Breast epithelium (tissue), 4 donors: ENCODE measurements around the gene OXSM. TPM values are rescaled to one million over a fixed set of nuclear protein-coding genes. Genes with fewer than 3 reads are reported as not detected.

Experiments used
- DNase-seq, 2 donors: peaks; one replicate each; pipeline ENCODE4 v3.0.0-alpha.2; 2019; ENCODE audit warnings: low spot score in 2 of 2
- H3K27ac ChIP-seq, 2 donors: fragments of 200-600 bp; sonication (generic) in 1 of 2; one replicate each; pipeline ENCODE4 v1.5.1; 2016 to 2019; ENCODE audit warnings: mild to moderate bottlenecking in 1 of 2
- H3K27me3 ChIP-seq, 2 donors: fragments of 200-600 bp; sonication (generic) in 1 of 2; one replicate each; pipeline versions ENCODE4 v1.5.1 to v1.6.0; 2017 to 2019; ENCODE audit warnings: control low read depth in 1 of 2, mild to moderate bottlenecking in 1 of 2
- H3K36me3 ChIP-seq: fragments of 200-600 bp; one replicate; pipeline ENCODE4 v1.5.1; 2019
- H3K4me1 ChIP-seq, 2 donors: fragments of 200-600 bp; sonication (generic); one replicate each; pipeline ENCODE4 v1.5.1; 2016 to 2019; ENCODE audit warnings: control low read depth in 1 of 2
- H3K4me3 ChIP-seq, 3 donors: fragments of 200-600 bp; sonication (generic); 1 replicate in 2 of 3; 2 replicates in 1 of 3; pipeline ENCODE4 v1.5.1; 2016 to 2019; ENCODE audit warnings: mild to moderate bottlenecking in 3 of 3, moderate library complexity in 2 of 3
- H3K9me3 ChIP-seq, 2 donors: fragments of 200-600 bp; sonication (generic) in 1 of 2; one replicate each; pipeline ENCODE4 v1.5.1; 2016 to 2019; ENCODE audit warnings: control low read depth in 1 of 2
- POLR2A ChIP-seq: fragments of 450-650 bp; IDR thresholded peaks from one replicate; pipeline ENCODE4 v1.6.1; 2016; ENCODE audit warnings: antibody characterized with exemption, mild to moderate bottlenecking, moderate library complexity
- POLR2AphosphoS5 ChIP-seq, 3 donors: sonication (generic); formaldehyde crosslinking; IDR thresholded peaks; one replicate each; pipeline ENCODE4 v1.6.1; 2017; ENCODE audit warnings: antibody characterized with exemption in 3 of 3
- intact Hi-C: fragments of 100-400 bp; cut with DNase I; formaldehyde crosslinking; loops from one replicate; pipeline ENCODE4 v1.15.1; 2023; ENCODE audit warnings: low total_unique reads
- total RNA-seq, 3 donors: library from RNA; depleted of rRNA; stranded (reverse); fragments of >200 nt; gene quantifications; one replicate each; pipeline ENCODE4 v1.1.0, GENCODE V29; 2016
- TF ChIP-seq, protein P1 (sequence below), 3 donors: fragments of 450-650 bp; IDR thresholded peaks; one replicate each; pipeline ENCODE4 v1.5.1; 2016 to 2017; ENCODE audit warnings: antibody characterized with exemption in 3 of 3, mild to moderate bottlenecking in 3 of 3, moderate library complexity in 3 of 3

Gene OXSM
- total RNA-seq, 3 donors from 2014 or later, result 7.5 to 9.1 (median 8.5) TPM

DNA sequence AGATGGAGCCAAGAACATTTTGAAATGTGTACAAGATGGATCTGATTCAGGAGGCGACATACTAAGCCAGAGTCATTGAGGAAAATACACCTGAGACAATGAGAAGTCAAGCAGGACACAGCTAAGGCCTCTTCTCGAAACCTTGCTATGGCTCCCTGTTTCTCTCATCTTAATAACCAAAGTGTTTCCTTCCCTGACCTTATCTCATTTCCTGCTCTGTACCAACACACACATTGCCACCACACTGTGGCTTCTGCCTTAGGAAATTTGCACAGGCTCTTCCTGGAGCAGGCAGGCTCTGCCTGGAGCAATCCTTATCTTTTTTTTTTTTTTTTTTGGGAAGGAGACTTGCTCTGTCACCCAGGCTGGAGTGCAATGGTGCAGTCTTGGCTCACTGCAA, 36.6 kb downstream of the OXSM start:
- no peak overlapping the region for H3K27ac ChIP-seq
- no peaks in the 10 kb centered on the region for H3K36me3 ChIP-seq
- DNase-seq, result no peak
- H3K4me1 ChIP-seq, result no peaks in the 10 kb centered on the region
- intact Hi-C loops, result no loop called here
- TF ChIP-seq POLR2A, result no peak
- no peak for TF ChIP-seq POLR2AphosphoS5 (IDR thresholded peaks at IDR 0.05)
- TF ChIP-seq, protein P1, sequence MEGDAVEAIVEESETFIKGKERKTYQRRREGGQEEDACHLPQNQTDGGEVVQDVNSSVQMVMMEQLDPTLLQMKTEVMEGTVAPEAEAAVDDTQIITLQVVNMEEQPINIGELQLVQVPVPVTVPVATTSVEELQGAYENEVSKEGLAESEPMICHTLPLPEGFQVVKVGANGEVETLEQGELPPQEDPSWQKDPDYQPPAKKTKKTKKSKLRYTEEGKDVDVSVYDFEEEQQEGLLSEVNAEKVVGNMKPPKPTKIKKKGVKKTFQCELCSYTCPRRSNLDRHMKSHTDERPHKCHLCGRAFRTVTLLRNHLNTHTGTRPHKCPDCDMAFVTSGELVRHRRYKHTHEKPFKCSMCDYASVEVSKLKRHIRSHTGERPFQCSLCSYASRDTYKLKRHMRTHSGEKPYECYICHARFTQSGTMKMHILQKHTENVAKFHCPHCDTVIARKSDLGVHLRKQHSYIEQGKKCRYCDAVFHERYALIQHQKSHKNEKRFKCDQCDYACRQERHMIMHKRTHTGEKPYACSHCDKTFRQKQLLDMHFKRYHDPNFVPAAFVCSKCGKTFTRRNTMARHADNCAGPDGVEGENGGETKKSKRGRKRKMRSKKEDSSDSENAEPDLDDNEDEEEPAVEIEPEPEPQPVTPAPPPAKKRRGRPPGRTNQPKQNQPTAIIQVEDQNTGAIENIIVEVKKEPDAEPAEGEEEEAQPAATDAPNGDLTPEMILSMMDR (IDR thresholded peaks at IDR 0.05), result no peak
- H3K9me3 ChIP-seq, result peaks cover 0 to 6% of the 10 kb centered on the region in 2 donors
- H3K27me3 ChIP-seq, result no peaks in the 10 kb centered on the region
- H3K4me3 ChIP-seq, result no peak overlapping the region

DNA sequence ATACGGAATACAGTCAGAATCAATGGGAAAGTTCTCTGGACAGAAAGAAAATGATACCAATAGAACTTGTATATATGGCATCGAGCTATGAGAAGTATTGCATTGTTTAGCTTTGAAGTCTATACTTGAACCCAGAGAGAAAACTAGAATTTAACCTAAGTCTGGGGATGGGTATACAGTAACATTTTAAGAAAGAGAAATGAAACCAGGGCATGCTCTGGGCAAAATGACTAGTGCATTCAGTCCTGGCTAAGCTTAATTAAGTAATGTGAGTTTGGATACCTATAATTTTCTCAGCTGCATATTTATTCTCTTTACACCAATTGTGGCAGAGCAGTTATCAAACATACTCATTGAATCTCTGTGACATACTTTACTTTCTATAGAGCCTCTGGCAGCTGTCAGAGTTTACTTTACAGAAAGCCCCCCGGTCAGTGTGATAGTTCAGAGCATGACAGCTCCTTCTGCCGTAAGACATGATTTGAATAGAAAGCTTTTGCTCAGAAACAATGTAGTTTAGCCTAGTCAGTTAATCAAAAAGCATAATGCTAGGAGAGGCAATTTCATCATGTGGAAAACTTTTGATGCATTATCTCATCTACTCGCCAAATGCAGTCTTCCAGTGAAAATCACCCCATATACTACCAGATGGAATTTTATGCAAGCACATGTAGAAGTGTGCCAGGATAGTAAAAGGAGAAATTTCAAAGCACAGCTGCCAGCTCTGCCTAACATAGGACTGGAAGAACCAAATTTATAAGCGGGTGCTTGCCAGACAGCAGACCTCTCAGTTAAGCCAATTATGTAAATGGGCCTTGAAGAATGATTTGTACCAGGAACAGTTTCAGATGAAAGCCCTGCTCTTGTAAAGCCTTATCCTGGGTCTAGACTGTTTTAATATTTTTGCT, 40.7 kb downstream of the OXSM start:
- intact Hi-C loops, result loop anchor here (10.0 kb wide), 1 partner anchor 1854 kb away; no protein-coding TSS in a partner anchor
- Histone ChIP-seq H3K4me3 (no peak overlapping the region), H3K27ac (no peak overlapping the region), H3K36me3 (no peaks in the 10 kb centered on the region), H3K4me1 (no peaks in the 10 kb centered on the region), H3K27me3 (no peaks in the 10 kb centered on the region), H3K9me3 (peaks cover 0 to 6% of the 10 kb centered on the region in 2 donors)
- DNase-seq, result no peak
- no peak for TF ChIP-seq POLR2AphosphoS5 (IDR thresholded peaks at IDR 0.05)
- TF ChIP-seq, protein P1 (IDR thresholded peaks at IDR 0.05), result no peak
- TF ChIP-seq POLR2A, result no peak

DNA sequence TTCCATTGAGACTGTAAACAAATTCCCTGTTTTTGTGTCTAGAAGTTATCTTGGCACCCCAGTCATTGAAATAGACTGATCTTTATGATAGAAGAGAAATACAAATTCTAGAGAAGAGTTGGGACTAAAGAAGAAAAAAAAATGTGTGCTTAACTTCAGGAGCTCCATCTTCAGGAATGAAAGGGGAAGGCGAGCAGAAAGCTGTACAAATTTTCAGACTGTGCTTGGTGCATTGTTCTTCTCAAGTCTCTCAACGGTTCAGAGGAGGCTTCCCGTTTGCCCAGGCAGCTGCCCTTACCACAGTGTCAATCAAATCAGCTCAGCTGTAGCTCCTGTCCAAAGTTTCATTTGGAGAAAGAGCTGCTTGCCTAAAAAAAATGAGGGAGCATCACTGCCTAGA, 41.7 kb downstream of the OXSM start:
- no peak overlapping the region for H3K4me3 ChIP-seq
- TF ChIP-seq, protein P1 (IDR thresholded peaks at IDR 0.05), result no peak
- TF ChIP-seq POLR2AphosphoS5 (IDR thresholded peaks at IDR 0.05) (no peak), POLR2A (no peak)
- intact Hi-C loops, result loop anchor here (10.0 kb wide), 1 partner anchor 1853 kb away; no protein-coding TSS in a partner anchor
- DNase-seq, result no peak
- no peak overlapping the region for H3K27ac ChIP-seq
- H3K27me3 ChIP-seq, result no peaks in the 10 kb centered on the region
- H3K4me1 ChIP-seq, result no peaks in the 10 kb centered on the region
- H3K36me3 ChIP-seq, result no peaks in the 10 kb centered on the region
- peaks cover 0 to 6% of the 10 kb centered on the region in 2 donors for H3K9me3 ChIP-seq

DNA sequence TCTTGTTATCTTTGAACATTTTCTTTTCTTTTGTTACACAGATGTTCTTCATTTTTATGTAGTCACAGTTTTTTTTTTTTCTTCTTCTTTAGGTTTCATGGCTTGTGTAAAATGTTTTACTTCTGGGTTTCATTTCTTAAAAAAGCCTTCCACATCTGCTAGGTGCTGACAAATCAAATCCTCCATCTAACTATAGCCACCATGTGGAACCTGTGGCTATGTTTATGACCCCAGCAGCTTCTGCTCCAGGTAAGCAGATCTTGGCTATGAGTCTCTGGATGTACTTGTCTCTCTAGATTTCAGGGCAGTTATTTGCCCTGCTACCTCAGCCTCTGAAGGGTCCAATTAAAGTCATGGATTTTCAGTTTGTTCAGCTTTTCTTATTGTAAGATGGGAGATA, 44.5 kb downstream of the OXSM start:
- TF ChIP-seq POLR2A (no peak), POLR2AphosphoS5 (IDR thresholded peaks at IDR 0.05) (no peak)
- TF ChIP-seq, protein P1 (IDR thresholded peaks at IDR 0.05), result no peak
- Histone ChIP-seq H3K9me3 (peaks cover 0 to 12% of the 10 kb centered on the region in 2 donors), H3K4me3 (no peak overlapping the region), H3K27ac (no peak overlapping the region), H3K27me3 (no peaks in the 10 kb centered on the region), H3K4me1 (no peaks in the 10 kb centered on the region), H3K36me3 (no peaks in the 10 kb centered on the region)
- DNase-seq, result no peak
- intact Hi-C loops, result loop anchor here (10.0 kb wide), 1 partner anchor 1850 kb away; no protein-coding TSS in a partner anchor

DNA sequence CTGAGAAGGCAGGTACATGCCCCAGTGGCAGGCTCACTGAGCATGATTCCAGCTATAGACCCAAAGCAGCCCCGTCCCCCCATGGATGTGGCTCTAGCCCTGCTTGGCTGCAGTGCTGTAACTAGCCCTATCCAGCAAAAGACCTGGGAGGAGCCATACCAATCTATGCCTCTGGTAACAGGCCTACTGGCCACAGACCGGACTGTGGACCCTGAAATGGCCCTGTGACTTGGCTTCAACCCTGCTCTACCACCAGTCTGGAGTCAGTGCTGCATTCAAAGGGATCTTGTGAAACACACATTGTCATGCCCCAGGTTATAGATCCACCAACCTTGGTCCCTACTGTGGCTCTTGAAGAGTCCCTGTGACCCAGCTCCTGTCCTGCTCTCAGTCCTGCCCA, 46.7 kb downstream of the OXSM start:
- Histone ChIP-seq H3K4me1 (no peaks in the 10 kb centered on the region), H3K27me3 (no peaks in the 10 kb centered on the region), H3K27ac (no peak overlapping the region), H3K36me3 (no peaks in the 10 kb centered on the region), H3K4me3 (no peak overlapping the region), H3K9me3 (peaks cover 0 to 6% of the 10 kb centered on the region in 2 donors)
- DNase-seq, result no peak
- intact Hi-C loops, result loop anchor here (5.0 to 10.0 kb wide), 2 partner anchors 484 to 1848 kb away; no protein-coding TSS in a partner anchor
- TF ChIP-seq, protein P1 (IDR thresholded peaks at IDR 0.05), result no peak
- TF ChIP-seq POLR2A (no peak), POLR2AphosphoS5 (IDR thresholded peaks at IDR 0.05) (no peak)
